ENCODE results near the gene PIH1D1.

Gene PIH1D1

DNA sequence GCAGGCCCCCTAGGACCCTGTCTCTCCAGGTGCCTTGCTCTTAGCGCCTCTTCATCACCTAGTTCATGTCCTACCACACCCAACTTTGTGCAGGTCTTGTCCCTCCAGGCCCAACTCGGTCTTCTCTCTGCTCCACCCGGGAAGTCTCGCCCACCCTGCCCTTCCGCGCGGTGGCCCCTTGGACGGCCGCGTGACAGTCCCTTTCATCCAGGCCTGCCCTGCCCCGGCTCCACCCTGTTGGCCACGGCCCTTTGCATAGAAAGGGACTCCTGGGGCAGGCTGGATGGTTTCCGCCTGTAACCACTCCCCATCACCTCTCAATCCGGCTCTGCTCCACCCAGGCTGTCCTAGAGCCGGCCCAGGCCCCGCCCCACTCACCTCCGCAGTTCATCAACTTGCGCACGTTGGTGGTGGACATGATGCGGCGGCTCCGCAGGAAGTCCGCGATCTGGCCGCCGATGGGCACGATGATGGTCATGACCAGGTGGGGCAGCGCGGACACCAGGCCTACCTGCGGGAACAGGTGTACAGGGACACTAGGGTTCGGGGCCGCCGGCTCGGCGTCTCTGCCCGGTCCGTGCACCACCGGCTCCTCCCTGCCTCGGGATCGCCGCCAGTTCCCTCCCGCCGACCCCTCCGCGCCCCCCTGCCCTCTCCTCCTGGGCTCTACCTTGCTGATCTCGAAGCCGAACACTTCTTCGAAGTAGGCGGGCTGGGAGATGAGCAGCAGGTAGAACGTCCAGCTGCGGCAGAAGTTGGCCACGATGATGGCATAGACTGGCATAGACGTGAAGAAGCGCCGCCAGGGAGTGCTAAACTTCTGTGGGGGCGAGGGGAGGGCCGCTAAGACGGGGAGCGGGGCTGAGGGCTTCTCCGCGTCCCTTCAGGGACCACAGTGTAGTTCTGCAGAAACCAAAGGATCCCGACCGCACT lies 19.2 kb downstream of the PIH1D1 start:
- no peak for DNase-seq

DNA sequence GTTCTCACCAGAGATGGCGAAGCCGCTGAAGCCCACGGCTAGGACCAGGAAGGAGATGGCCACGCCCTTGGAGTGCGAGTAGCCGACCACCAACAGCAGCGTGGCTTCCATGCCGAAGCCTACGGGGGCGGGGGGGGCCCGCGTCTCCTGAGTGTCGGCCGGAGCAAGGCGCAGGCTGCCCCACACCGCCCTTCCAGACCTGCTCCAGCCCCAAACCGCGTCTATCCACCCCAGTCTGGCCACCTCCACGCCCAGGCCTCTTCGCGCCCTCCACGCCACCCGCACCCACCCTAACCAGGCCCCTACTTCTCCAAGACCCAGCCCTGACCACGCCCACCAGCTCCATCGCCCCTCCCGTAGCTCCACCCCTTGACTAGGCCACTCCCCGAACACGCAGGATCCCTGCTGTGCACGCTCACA lies 20.3 kb downstream of the PIH1D1 start:
- DNase-seq: no peak

DNA sequence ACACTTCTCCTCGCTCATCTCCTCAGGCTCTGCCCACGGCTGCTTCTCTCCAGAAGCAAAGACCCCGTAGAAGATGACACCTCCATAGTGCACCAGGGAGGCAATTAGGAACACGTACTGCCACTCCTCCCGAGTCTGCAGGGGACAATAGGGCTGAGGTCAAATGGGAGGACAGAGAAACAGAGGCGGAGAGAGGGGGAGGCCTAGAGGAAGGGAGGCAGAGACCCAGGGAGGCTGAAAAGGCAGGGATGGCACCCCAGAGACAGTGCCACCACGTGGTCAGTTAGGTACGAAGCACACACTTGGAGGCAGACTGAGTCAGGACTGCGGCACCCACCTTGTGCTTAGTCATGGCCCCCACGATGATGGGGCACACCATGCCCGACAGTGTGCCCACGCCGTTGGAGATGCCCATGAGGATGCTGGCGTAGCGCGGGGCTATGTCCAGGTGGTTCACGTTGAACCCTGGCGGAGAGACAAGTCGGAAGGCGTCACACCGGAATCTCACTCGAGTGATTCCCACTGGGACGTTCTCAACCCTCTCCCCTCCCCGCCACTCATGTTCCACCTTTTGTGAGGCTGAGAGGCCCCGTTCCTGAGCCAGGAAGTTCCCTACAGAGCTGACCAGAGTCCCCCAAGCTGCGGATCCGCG lies 20.8 kb downstream of the PIH1D1 start:
- no peak for DNase-seq

DNA sequence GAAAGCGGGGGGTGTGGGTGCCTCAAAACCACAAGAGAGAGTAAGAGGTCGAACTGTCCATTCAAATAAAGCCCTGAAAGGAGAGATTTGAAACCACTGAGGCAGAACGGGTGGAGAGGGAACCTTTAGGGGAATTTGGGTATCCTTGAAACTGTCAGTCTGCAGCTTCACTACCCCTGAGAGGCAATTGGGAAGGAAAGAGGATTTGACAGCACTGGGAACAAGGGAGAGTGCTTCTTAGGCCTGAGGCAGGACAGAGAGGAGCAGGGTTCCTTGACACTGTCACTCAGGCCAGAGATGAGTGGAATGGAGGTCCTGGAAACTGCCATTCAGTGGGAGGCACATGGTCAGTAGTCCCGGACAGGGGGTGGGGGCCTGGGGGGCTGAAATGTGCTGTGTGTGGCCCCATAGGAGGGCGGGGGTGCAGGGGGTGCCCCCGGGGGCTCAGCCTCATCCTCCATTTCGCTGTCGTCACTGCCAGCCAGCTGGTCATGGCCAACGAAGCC lies 21.4 kb downstream of the PIH1D1 start:
- DNase-seq: no peak

DNA sequence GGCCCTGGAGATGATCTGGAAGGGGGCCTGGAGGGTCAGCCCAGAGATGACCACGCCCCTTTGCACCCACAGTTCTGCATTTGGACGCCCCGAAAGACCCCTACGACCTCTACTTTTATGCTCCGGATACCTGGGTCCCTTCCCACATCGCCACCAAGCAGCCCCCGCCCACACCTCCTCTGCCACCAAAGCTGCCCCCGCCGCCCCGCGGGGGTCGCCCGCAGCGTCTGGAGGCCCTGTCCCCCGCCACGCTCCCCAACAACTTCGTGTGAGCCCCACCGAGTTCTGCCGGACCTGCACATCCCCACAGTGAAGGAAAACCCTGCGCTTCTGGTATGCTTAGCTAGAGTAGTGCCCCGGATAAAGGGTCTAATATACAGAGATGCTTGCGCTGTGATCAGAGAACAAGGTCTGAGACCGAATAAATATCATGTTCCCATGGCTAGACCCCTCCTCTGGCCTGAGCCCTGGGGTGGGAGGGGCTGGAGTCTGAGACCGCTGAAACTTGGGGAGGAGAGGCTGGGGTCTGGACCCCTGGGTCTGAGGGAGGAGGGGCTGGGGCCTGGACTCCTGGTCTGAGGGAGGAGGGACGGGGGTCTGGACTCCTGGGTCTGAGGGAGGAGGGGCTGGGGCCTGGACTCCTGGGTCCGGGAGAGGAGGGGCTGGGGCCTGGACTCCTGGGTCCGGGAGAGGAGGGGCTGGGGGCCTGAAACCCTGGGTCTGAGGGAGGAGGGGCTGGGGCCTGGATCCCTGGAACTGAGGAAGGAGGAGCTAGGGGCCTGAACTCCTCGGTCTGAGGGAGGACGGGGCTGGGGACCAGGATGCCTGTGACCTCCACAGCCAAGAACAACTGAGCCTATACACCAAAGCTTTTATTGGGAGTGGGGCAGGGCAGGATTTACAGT lies 22.8 kb downstream of the PIH1D1 start:
- no peak for DNase-seq

DNA sequence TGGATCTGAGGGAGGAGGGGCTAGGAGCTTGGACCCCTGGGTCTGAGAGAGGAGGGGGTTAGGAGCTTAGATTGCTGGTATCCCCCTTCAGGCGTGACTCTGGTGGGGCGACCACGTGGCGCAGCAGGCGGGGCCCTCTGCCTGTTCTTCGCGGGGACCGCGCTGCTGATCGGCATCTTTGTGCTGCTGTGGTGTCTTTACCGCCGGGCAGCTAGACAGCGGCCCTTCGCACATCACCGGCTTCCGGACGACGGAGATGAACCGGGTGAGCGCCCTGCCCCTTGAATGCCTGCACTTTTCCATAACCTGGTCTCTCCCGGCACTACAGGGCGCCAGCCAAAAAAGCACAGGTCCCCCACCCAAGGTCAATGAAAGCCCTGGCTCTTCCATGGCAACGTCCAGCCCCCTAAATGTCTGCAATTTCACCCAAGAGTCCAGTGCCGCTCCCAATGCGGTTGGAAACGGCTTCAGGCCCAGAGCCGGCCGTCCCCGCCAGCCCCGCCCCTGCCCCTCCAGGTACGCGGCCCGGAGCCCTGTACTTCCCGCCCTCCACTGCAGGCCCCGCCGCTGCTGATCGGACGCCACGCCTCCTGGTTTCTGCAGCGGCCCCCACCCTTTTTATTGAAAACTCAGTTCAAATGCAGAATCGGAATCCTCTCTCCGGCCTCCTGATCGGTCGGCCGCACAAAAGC lies 23.6 kb downstream of the PIH1D1 start:
- DNase-seq: peak; percentile 26

DNA sequence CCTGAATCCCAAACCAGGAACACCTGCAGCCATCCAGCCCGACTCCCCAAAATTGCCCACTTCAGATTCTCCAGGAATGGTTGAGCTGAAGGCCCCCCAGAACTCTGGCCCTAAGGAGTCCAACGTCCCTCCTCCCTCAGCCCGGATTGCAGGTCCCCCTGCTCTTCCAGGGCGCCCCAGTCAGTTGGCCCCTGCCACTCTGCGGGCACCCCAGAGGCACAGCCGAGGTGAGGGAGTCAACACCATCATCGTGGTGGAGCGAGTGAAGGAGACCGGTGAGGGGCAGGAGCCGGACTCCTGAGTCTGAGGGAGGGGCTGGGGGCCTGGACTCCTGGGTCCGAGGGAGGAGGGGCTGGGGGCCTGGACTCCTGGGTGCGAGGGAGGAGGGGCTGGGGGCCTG lies 24.3 kb downstream of the PIH1D1 start:
- no peak for DNase-seq

DNA sequence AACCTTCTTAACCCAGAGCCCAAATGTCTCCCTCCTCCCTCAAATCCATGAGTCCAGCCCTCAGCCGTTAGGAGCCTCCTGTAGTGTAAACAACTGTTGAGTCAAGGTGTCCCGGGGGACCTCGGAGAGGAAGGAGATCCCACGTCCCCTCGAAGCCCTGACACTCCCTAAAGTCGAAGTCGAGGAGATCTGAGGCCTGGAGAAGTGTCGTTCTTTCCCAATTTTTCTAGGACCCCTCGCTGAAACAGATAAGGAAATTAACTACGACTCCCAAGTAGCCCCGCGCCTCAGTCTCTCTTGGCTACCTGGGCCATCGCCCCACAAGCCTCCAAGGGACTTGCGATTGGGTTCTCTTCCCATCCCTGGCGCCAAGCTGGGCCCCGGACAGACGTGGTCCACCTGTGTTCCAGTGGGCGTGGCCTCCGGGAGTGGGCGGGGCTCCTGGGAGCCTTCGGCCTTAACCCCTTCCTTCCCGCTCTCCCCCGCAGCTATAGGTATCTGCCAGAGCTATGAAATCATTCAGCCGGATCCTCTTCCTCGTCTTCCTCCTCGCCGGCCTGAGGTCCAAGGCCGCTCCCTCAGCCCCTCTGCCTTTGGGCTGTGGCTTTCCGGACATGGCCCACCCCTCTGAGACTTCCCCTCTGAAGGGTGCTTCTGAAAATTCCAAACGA lies 25.6 kb downstream of the PIH1D1 start:
- DNase-seq: peak; percentile 53

DNA sequence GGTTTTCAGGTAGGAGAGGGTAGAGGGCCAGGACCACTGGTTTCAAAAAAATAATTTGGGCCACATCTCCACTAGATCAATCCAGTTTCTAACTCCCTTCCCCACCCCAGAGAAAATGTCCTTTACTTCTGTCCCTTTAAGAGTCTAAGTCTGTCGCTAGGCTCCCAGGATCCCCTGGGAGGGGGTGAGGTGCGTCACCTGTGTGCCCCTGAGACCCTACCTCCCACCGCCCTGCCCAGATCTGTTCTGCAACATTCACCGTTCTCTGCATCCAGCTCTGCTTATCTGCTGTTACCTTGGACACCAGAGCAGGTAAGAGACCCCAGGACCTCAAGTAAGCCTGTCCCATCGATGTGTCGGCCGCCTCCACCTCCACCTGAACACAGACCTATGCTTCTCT lies 26.4 kb downstream of the PIH1D1 start, which contains the start of gene GFY:
Gene GFY (plus strand): TSS at position 211 of the 400 bp plus-strand sequence. CDS start 1,043 bp downstream, outside the sequence.
- no peak for DNase-seq

DNA sequence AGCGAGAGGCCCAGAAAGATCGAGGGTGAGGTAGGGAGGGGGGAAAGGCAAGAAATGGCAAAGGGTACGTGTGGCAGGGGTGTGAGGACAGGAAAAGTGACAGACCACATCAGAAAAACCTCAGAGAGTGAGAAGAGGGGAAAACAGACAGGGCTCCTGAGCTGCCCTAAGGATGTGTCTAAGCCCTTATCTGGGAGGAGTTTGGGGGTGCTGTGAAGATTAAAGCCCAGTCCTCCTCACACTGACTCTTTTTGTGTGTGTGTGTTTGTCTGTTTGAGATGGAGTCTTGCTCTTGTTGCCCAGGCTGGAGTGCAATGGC lies 27.7 kb downstream of the PIH1D1 start:
- DNase-seq: no peak

DNA sequence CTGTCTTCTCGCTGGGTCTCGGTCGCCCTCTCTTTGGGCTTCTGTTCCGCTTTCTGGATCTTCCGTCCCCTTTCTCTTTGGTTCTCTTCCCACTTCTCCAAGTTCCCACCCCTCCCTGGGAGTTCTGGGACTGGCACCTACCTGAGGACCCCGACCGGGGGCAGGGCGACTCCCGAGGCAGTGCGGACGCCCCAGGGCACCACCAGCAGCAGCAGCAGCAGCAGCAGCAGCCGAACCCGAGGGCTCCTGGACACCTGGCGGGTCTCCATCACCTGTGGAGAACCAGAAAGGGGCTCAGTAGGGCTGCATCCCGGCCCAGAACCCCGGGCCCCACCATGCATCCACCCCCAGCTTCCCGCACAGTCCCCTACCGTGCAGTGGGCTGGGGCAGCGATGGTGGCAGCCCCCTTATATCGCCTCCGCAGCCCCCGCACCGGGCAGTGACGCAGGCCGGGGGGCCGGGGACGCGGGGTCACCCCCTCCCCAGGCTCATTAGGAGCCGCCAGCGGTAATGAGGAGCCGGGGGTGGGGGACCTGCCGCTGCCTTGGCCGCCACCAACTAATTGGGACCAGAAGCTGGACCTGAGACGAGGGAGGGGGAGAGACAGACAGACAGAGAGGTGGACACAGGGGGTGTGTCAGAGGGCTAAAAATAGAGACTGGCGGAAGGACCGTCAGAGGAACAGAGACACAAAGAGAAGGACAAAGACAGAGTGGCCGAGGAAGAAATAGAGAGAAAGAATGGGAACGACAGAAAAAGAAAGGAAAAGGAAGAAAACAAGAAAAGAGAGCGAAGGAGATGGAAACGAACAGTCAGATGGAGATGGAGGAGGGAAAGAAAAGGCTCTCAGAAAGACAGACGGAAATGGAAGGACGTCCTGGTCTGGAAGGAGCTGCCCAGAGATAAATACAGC lies 28.3 kb downstream of the PIH1D1 start, which contains the start of gene PTH2:
Gene PTH2 (minus strand): TSS at position 371 of the 914 bp plus-strand sequence. CDS start 102 bp downstream, at position 269.
- no peak for DNase-seq

DNA sequence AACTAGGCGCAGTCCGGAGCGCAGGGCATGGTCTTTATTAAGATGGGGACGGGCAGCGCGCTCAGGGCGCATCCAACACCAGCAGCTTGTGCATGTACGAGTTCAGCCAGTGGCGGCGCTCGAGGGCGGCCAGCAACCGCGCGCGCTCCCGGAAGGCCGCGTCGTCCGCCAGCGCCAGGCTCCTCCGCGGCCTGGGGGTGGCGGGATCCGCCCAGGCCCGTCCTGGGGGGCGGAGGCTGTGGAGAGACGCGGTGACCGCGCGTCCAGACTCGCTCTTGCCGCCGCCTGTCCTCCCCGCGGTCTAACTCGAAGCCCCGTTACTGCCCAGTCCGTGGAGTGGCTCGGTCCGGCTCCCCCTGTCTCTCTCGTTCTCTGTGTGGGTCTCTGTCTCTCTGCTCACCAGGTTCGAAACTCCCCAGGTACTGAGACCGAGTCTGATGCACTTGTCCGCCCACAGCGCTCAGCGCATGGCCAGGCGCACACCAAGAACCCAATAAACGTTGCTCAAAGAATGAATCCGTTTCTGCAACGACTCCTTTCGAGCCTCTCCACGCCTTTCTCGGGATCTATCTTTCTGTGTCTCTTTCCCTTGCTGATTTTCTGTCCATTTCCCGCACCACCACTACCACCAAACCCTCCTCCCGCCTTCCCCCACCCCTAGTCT lies 29.1 kb downstream of the PIH1D1 start:
- DNase-seq: no peak

DNA sequence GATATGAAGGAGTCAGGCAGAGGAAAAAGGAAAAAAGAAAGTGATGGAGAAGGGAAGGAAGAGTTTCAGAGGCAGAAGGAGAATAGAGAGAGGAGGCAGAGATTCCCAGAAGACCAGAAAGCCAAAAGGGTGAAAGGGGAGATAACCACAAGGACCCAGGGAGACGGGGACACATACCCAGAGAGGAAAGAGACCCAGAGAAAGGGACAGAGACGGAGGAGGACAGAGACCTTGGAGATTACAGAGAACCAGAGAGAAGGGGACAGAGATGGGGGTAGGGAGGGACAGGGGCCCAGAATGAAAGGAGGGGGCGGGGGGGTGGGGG lies 29.8 kb downstream of the PIH1D1 start:
- no peak for DNase-seq

DNA sequence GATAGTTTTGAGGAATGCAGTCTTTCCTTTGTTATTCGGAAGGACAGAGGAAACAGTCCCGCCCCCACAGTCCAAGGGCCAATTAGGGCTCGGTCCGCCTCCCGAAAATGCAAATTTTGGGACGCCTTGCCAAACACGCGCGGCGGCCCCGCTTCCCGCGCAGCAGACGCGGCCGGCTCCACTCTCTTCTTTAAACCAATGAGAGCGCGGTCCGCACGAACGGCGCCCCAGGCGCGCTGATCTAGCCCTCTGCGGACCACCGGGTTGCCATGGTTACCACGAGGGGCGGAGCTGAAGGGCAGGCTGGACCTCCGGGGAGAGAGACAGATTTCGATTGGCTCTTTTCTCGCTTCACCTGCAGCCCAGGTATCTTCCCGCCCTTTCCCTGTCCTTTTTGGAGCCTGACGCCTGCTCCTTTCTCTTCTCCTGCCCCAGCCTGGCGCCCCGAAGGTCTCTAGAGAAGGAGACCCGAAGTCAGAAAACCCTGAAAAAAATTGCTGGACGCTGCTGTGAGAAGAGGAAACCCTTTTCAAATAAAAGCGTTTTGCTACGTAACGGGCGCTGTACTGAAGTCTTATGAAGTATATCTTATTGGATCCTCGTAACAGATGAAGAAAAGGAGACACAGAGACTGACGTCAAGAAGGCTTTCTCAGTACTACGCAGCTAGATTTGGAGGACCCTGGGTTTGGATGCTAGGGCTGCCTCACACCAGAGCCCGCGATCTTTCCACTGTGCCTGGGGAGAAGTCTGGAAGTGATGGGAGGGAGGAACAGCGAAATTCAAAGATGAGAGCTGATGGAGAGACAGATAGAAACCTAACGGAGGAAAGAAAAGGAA lies 30.4 kb downstream of the PIH1D1 start:
- DNase-seq: peak; percentile 19

DNA sequence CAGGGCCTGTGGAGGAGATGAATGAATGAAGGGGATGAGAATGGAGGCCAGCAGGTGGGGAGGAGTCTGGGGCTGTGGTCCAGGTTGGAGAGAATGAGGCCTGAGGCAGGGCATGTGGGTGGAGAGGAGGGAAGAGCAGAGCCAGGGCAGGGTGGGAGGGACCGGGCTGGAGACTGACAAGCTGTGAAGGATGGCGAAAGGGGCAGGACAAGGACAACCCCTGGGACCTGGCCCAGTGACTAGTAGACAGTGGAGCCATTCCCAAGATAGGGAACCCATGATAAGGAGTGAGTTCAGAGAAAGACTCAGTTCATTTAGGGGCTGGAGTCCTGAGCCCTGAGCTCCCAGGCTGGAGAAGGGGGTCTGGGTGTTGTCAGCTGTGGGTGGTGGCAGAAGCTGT lies 31.4 kb downstream of the PIH1D1 start:
- DNase-seq: no peak

DNA sequence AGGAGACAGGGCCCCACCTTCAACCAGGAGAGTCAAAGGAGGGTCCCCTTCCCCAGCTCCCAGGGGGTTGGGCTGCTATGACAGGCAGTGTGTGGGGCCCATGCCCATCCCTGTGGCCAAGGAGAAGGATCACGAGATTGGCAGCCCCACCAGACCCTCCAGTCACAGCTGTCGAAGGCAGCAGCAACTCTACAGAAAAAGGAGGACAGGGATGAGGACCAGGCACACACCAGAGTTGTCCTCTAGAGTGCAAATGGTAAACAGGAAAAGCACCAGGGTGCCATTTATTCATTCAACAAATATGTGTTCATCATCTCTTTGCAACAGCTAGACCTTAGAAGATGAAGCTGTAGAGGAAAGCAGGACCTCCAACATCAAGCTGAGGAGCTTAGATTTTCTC lies 32.4 kb downstream of the PIH1D1 start:
- no peak for DNase-seq

DNA sequence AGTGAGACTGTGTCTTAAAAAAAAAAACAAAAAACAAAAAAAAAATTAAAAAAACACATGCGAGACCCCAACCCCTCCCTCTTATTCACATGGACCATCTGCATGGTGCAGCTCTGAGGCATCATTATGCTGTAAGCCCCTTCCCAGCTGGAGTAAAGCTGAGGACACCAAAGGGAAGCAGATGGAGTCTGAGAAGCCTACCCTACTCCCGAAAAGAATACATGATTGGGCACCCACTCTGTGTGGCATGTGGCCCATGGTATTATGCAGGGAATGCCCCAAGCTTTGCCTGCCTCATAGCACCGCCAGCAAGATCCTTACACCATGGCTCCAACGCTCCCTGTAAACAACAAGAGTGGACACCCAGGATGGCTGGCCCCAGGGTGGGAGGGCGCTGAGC lies 33.1 kb downstream of the PIH1D1 start:
- no peak for DNase-seq

DNA sequence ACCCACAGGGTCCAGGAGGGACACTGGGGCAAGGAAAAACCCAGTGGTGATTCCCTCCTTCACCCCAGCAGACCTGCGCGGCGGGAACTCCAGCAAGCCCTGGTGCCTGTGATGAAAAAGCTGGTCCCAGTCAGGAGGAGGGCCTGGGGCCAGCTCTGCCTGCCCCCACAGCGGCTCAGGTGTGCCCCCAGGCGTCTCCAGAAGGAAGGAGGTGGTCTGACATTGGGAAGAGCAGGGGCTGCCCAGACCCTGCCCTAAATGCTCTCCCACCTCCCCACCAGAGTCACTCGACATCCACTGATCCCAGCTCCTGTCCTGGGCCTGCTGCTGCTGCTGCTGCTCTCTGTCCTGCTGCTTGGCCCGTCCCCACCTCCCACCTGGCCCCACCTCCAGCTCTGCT lies 34.5 kb downstream of the PIH1D1 start:
- no peak for DNase-seq

DNA sequence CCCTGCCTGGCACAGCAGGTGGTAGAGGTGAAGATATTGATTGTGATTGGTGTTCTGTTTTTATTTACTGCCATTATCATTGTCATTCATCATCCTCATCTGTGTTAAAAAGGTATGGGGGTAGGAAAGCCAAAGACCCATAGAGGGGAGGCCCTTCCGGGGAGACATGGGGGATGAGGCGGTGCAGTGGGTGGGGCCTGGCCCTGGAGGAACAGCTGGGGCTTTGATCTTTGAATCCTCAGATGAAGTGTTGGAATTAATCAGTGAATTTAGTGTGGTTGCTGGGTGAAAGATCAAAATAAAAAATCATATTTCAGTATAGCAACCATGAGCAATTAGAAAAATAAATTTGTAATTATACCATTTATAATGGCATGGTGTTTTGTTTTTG lies 35.8 kb downstream of the PIH1D1 start:
- DNase-seq: no peak

Data from NCI-H526 treated with DMSO at 0.1 percent for 48 hours (cell line).